OCI-LY7 (cell line): ENCODE measurements around the gene RGS8.

ENCODE experiments used
- CTCF ChIP-seq: fragments of 200-600 bp; sonication (generic); conservative IDR thresholded peaks from 2 replicates; pipeline ENCODE4 v1.5.1; 2014; ENCODE audit warnings: mild to moderate bottlenecking, antibody characterized with exemption, low read length, moderate library complexity, mixed read lengths
- EZH2phosphoT487 ChIP-seq: fragments of 200-600 bp; sonication (generic); IDR thresholded peaks from 2 replicates; pipeline ENCODE4 v1.6.1; 2018; ENCODE audit warnings: low read depth, borderline replicate concordance, mild to moderate bottlenecking, mixed run types, antibody characterized with exemption, low read length, moderate library complexity, mixed read lengths

- no peak for TF ChIP-seq CTCF
- TF ChIP-seq EZH2phosphoT487, result no peak
Measured at GRCh38 chr1:182724215-182724614, 39.8 kb upstream of the RGS8 start.
